Measurements from ENCODE around the gene OSBPL5.
A peak's percentile ranks its signal among the peaks of the same experiment; 100 is the strongest.
"Not testable (repeated sequence)": the region's sequence is repeated elsewhere in the genome, so short reads cannot be mapped to it uniquely, and the experiment has no call there.

Gene OSBPL5

GRCh38 chr11:3120071-3120792 lies 44.9 kb downstream of the OSBPL5 start:
- DNase-seq, result no peak

- no peak for DNase-seq
These were observed 45.8 kb downstream of the OSBPL5 start for GRCh38 chr11:3119141-3119821.

GRCh38 chr11:3115321-3115720 lies 49.8 kb downstream of the OSBPL5 start:
- DNase-seq, result peak; percentile 50

- DNase-seq, result not testable (repeated sequence)
These were observed 51.4 kb downstream of the OSBPL5 start for GRCh38 chr11:3113661-3114060.

- DNase-seq, result peak; percentile 70
These were observed 53.0 kb downstream of the OSBPL5 start for GRCh38 chr11:3111919-3112690.

- no peak for DNase-seq
These were observed 53.6 kb downstream of the OSBPL5 start for GRCh38 chr11:3111466-3111865.

GRCh38 chr11:3109921-3110706 lies 55.0 kb downstream of the OSBPL5 start:
- peak; percentile 78 for DNase-seq

GRCh38 chr11:3109434-3109833 lies 55.7 kb downstream of the OSBPL5 start:
- no peak for DNase-seq

GRCh38 chr11:3108183-3108721 lies 56.9 kb downstream of the OSBPL5 start:
- no peak for DNase-seq

- no peak for DNase-seq
These were observed 57.4 kb downstream of the OSBPL5 start for GRCh38 chr11:3107608-3108182.

GRCh38 chr11:3106736-3107524 lies 58.2 kb downstream of the OSBPL5 start:
- no peak for DNase-seq

GRCh38 chr11:3105791-3106735 lies 59.0 kb downstream of the OSBPL5 start:
- DNase-seq, result no peak

GRCh38 chr11:3104961-3105790 lies 59.9 kb downstream of the OSBPL5 start:
- no peak for DNase-seq

- DNase-seq, result no peak
These were observed 60.9 kb downstream of the OSBPL5 start for GRCh38 chr11:3104051-3104714.

- no peak for DNase-seq
These were observed 62.0 kb downstream of the OSBPL5 start for GRCh38 chr11:3103076-3103475.

GRCh38 chr11:3102641-3102921 lies 62.5 kb downstream of the OSBPL5 start:
- no peak for DNase-seq

- DNase-seq, result no peak
These were observed 63.0 kb downstream of the OSBPL5 start for GRCh38 chr11:3101921-3102640.

GRCh38 chr11:3099178-3099577 lies 65.9 kb downstream of the OSBPL5 start:
- DNase-seq, result no peak

Data from hematopoietic multipotent progenitor cell treated with erythropoietin and hydrocortisone succinate and interleukin-3 and kit ligand, for 4 days (in vitro differentiated cells).